T-helper 1 cell treated with Interleukin-12 subunit alpha and Interleukin-12 subunit beta and Interleukin-4 antibody, amounts not matched to agents 30 ng/mL and 1 ng/mL, for 36 hours (primary cell): ENCODE data around the gene MRPL14. TPM values are rescaled to one million over a fixed set of nuclear protein-coding genes. Genes with fewer than 3 reads are reported as not detected.

ENCODE experiments used
- intact Hi-C: fragments of 100-400 bp; cut with micrococcal nuclease; formaldehyde crosslinking; loops from one replicate; pipeline ENCODE4 v1.15.1; 2024
- total RNA-seq: library from RNA; stranded (reverse); gene quantifications from 2 replicates; pipeline ENCODE4 v1.2.3, GENCODE V29; 2022

The MRPL14 gene
- total RNA-seq, 1 donor from 2014 or later, result 54.6 TPM

- intact Hi-C loops, result loop anchor here (1.0 to 10.0 kb wide), 12 partner anchors 26 to 954 kb away; partner anchors contain the start of genes CDC5L, HSP90AB1, NFKBIE and POLR1C
Measured at GRCh38 chr6:44126320-44127149, 717 bp downstream of the MRPL14 start.

GRCh38 chr6:44123544-44123943, 3.7 kb downstream of the MRPL14 start:
- intact Hi-C loops, result loop anchor here (10.0 kb wide), 1 partner anchor 739 kb away; no protein-coding TSS in a partner anchor

- intact Hi-C loops, result loop anchor here (10.0 kb wide), 1 partner anchor 738 kb away; no protein-coding TSS in a partner anchor
Measured at GRCh38 chr6:44122801-44123200, 4.5 kb downstream of the MRPL14 start.

DNA sequence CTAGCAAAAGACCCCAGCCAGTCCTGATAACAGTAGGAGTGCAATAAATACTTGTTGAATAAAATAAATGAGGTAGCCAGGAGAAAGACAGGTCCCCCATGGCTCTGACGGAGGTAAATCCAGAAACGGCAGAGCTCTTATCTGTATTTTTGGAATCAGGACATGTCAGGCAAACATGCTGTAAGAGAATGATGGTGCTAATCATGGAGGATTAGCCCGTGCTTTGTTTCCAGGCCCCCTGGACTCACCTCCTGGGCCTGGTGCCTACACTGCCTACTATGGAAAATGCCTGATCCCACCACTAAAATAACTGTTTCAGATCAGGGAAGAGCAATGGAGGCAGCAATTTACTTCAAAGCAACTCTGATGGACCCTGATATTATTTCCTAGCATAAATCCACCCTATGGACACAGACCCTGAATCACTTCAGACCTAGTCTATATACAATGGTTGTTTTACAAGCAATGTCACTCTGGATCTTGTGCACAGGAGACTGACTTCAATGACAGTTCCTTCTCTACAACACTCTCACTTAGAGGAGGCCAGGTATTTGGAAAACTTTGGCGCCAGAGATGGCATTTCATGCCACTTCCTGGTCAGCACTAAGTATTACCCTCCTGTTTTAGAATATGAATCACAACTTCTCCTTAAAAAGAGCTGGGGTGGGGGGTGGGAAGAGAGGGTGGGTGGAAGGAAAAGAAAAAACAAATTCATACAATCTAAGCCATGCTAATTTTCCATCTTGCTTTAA, 6.4 kb downstream of the MRPL14 start:
- intact Hi-C loops, result loop anchor here (10.0 kb wide), 1 partner anchor 736 kb away; no protein-coding TSS in a partner anchor

- intact Hi-C loops, result loop anchor here (5.0 to 10.0 kb wide), 2 partner anchors 33 to 735 kb away; no protein-coding TSS in a partner anchor
Measured at GRCh38 chr6:44119704-44120262, 7.5 kb downstream of the MRPL14 start.

GRCh38 chr6:44117397-44118128, 9.7 kb downstream of the MRPL14 start:
- intact Hi-C loops, result loop anchor here (5.0 kb wide), 1 partner anchor 35 kb away; no protein-coding TSS in a partner anchor

- intact Hi-C loops, result loop anchor here (5.0 kb wide), 1 partner anchor 35 kb away; no protein-coding TSS in a partner anchor
Measured at GRCh38 chr6:44116641-44117382, 10.4 kb downstream of the MRPL14 start.

DNA sequence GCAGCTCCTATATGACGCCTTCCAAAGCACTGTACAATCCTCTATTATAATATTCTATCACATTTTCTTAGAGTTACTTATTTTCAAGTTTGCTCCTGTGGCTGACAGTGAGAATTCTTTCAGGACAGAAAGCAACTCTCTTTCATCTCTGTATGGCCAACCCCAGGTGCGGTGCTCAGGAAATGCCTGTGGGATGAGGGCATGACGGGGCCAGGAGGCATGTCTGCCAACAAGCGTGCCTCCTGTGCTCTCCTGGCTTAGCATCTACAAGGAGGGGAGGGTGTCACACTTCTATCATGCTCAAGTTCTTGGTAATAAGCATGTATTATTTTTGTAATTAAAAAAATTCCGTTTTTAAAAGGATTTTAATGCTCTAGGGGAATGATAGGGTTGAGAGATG, 11.4 kb downstream of the MRPL14 start:
- intact Hi-C loops, result loop anchor here (5.0 kb wide), 1 partner anchor 36 kb away; no protein-coding TSS in a partner anchor

GRCh38 chr6:44113414-44113813, 13.8 kb downstream of the MRPL14 start:
- intact Hi-C loops, result no loop called here

DNA sequence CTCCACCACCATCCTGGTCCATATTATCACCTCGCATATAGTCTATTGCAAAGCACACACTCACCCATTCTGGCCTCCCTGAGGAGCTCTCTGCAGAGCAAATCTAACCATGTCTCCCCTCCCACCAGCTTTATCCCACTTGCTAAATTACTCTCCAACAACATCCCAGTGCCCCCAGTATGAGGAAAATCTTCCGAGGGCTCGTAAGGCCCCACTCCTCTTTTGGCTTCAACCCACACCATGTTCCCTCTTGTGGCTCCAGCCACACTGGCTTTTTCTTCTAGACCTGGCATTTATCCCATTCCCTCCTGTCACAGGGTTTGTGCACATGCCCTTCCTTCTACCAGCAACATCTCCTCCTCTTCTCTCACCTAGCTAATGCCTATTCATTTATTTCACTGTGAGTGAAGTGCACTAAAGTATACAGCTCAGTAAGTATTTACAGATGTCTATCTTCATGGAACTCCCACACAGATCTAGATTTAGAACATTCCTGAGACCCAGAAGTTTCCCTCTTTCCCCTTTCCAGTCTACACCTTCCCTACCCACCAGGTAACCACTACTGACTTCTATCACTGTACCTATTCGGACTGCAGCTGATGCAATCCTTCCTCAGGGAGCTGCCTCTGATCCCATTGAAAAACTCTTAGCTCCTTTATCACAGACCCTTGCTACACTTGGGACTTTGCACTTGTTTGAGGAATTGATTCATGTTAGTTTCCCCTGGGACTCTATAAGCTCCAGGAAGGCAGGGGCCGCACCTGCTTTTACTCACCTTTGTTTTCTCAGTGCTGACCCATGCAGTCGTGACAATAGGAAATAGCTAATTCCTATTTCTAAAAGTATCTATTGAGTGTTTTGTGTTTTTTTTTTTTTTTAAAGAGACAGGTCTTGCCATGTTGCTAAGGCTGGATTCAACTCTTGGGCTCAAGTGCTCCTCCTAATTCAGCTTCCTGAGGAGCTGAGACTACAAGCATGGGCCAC, 15.5 kb downstream of the MRPL14 start:
- intact Hi-C loops, result no loop called here

GRCh38 chr6:44110966-44111365, 16.3 kb downstream of the MRPL14 start:
- intact Hi-C loops, result no loop called here

DNA sequence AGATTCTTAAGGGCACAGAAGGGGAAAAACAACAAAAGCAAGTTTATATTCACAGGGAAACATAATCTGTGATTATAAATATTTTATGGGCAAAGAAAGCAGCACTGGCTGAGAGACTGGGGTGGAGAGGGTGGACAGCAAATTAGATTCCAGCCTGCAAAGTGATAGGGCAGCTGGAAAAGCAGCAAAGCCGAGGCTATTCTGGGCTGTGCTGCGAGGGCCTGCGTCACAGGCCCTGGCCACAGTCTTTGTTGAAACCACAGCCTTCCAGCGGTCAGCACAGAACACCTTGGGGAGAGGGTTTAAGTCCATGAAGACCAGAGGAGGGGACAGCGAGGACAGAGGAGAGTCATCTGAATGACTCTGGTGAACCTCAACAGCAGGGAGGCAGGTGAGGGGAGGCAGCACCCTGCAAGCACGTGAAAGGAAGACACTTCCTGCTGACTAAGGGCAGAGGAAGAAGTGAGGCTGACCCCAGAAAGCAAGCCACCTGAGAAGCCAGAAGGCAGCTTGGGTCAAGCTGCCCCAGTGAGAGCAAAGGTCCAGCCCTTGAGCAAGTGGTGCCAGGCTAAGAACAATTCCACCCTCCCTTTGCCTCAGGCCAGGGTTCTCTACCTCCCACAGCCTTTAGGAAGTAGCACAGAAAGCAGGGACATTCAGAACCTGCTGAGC, 17.1 kb downstream of the MRPL14 start:
- intact Hi-C loops, result no loop called here

GRCh38 chr6:44109212-44109611, 18.0 kb downstream of the MRPL14 start:
- intact Hi-C loops, result no loop called here

DNA sequence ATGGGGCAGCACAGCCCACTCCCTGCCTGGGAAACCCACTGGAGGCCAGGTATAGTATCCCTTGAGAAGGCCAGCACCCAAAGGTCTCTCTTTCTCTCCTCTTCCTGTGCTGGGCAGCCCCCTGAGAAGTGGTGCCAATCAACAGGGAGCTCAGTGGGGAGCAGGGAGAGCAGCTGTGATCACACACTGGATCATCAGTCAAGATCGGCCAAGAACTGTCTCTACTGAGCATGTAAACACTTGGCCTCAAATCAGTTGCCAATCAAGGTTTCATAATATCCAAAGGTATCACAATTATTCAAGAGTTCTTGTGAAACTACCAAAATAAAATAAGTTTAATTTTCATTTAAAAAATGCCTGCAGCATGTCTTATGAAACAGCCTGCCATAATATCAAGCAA, 18.8 kb downstream of the MRPL14 start:
- intact Hi-C loops, result no loop called here

DNA sequence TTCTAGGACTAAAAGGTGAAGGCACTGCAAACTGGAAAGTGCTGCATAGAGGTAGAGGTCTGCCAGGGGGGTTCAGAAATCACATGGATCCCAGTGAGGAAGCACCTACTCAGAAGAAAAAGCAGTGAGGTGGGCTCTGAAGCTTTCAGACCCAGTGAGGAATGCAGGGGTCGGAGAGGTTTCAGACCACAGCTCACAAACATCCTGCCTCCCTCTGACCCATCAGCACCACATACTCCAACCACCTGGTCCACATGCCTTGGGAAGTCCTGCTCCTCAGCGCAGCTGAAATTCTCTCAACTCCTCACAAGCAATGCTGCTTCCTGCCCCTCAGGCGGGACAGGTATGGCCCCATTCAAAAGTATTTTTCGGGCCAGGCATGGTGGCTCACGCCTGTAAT, 20.2 kb downstream of the MRPL14 start:
- intact Hi-C loops, result no loop called here

- intact Hi-C loops, result no loop called here
Measured at GRCh38 chr6:44105993-44106740, 21.1 kb downstream of the MRPL14 start.

GRCh38 chr6:44105146-44105545, 22.1 kb downstream of the MRPL14 start:
- intact Hi-C loops, result no loop called here
